K562 (cell line): ENCODE results near the gene H3-3A. TPM values are rescaled to one million over a fixed set of nuclear protein-coding genes. Genes with fewer than 3 reads are reported as not detected.
A peak's percentile ranks its signal among the peaks of the same experiment; 100 is the strongest.

ENCODE experiments used
- BRCA1 ChIP-seq, 2 experiments: fragments of 450-650 bp in 1 of 2; sonication (generic) in 1 of 2; formaldehyde crosslinking in 1 of 2; IDR thresholded peaks; 2 replicates each; pipeline versions ENCODE4 v1.5.0 to v1.6.1; 2017 to 2020; ENCODE audit warnings: mild to moderate bottlenecking in 1 of 2, missing genetic modification reagents in 1 of 2
- CHD4 ChIP-seq: fragments of 200-600 bp; sonication (generic); IDR thresholded peaks from 3 replicates; pipeline ENCODE4 v1.6.1; 2012; ENCODE audit warnings: low read depth, mild to moderate bottlenecking, mixed read lengths, low read length, inconsistent platforms; ENCODE audit not compliant: insufficient read depth, insufficient replicate concordance, poor library complexity, severe bottlenecking
- FOXA3 ChIP-seq, 2 experiments: fragments of 450-650 bp in 1 of 2; sonication (generic) in 1 of 2; formaldehyde crosslinking; IDR thresholded peaks in 1 of 2; conservative IDR thresholded peaks in 1 of 2; 2 replicates each; pipeline versions ENCODE4 v1.4.0 to v1.8.0; 2020 to 2022; ENCODE audit warnings: mild to moderate bottlenecking in 2 of 2, missing genetic modification reagents in 1 of 2
- FOXP1 ChIP-seq: sonication (generic); formaldehyde crosslinking; IDR thresholded peaks from 2 replicates; pipeline ENCODE4 v1.8.0; 2022; ENCODE audit warnings: mild to moderate bottlenecking, missing genetic modification reagents
- NFE2L1 ChIP-seq: fragments of 450-650 bp; IDR thresholded peaks from 2 replicates; pipeline ENCODE4 v1.6.1; 2016; ENCODE audit warnings: missing genetic modification characterization, low read depth, mild to moderate bottlenecking, missing compliant biosample characterization, moderate library complexity, borderline replicate concordance
- PHF20 ChIP-seq: fragments of 450-650 bp; IDR thresholded peaks from 2 replicates; pipeline ENCODE4 v1.6.1; 2018; ENCODE audit not compliant: partially characterized antibody
- POLR2AphosphoS2 ChIP-seq: IDR thresholded peaks from 2 replicates; pipeline ENCODE4 v1.6.1; 2012; ENCODE audit warnings: low read length, improper control_type of control experiment
- RBM34 ChIP-seq: fragments of 200-400 bp; formaldehyde crosslinking; IDR thresholded peaks from 2 replicates; pipeline ENCODE4 v1.6.1; 2018; ENCODE audit warnings: low read length, borderline replicate concordance; ENCODE audit not compliant: insufficient read depth
- ZNF316 ChIP-seq: fragments of 450-650 bp; IDR thresholded peaks from 2 replicates; pipeline ENCODE4 v1.6.1; 2016
- ZNF668 ChIP-seq: fragments of 250-450 bp; sonication (Bioruptor Pico); IDR thresholded peaks from 2 replicates; pipeline ENCODE4 v1.8.0; 2022; ENCODE audit warnings: mild to moderate bottlenecking, inconsistent platforms
- polyA plus RNA-seq, 8 experiments: library from polyadenylated mRNA; depleted of rRNA in 4 of 8; stranded (reverse) in 5 of 8; unstranded in 3 of 8; fragments of >200 nt; fragmentation: Nextera tagmentation in 2 of 8; fragmentation: Illumina TruSeq in 1 of 8; extraction: Ambion mirVana in 2 of 8; extraction: Trizol in 1 of 8; gene quantifications; 2 replicates each; pipeline versions ENCODE4 v1.2.1 to v1.2.3, GENCODE V29; 2011 to 2014; ENCODE audit warnings: inconsistent platforms in 1 of 8, missing spikeins in 1 of 8
- total RNA-seq, 7 experiments: library from RNA; depleted of rRNA in 6 of 7; stranded (reverse); fragments of >200 nt in 6 of 7; fragmentation: Illumina TruSeq in 2 of 7; extraction: Trizol in 2 of 7; gene quantifications; 2 replicates each; pipeline versions ENCODE4 v1.2.1 to v1.2.3, GENCODE V29; 2011 to 2021; ENCODE audit warnings: low replicate concordance in 1 of 7
- TF ChIP-seq, protein P1 (sequence below): fragments of 250-450 bp; sonication (Bioruptor Pico); IDR thresholded peaks from 2 replicates; pipeline ENCODE4 v1.4.0; 2020; ENCODE audit warnings: mild to moderate bottlenecking, moderate library complexity, borderline replicate concordance
- TF ChIP-seq, protein P2 (sequence below): sonication (generic); formaldehyde crosslinking; IDR thresholded peaks from 2 replicates; pipeline ENCODE4 v1.8.0; 2023; ENCODE audit warnings: mild to moderate bottlenecking, missing genetic modification reagents
- TF ChIP-seq, protein P3 (sequence below): sonication (generic); formaldehyde crosslinking; IDR thresholded peaks from 2 replicates; pipeline ENCODE4 v1.8.0; 2022; ENCODE audit warnings: missing genetic modification reagents, mild to moderate bottlenecking, moderate library complexity, borderline replicate concordance
- TF ChIP-seq, protein P4 (sequence below): fragments of 250-450 bp; sonication (Bioruptor Pico); IDR thresholded peaks from 2 replicates; pipeline ENCODE4 v1.5.0; 2021; ENCODE audit warnings: mild to moderate bottlenecking, moderate library complexity
- TF ChIP-seq, protein P5 (sequence below): sonication (generic); formaldehyde crosslinking; IDR thresholded peaks from 2 replicates; pipeline ENCODE4 v1.8.1; 2023; ENCODE audit warnings: mild to moderate bottlenecking, missing genetic modification reagents

Gene H3-3A
- total and polyA plus RNA-seq, 9 of the 15 experiments (the other 6 are each of a cell fraction or from before 2014, with no cell fraction given) = 426 to 1,083 (median 591) TPM

DNA sequence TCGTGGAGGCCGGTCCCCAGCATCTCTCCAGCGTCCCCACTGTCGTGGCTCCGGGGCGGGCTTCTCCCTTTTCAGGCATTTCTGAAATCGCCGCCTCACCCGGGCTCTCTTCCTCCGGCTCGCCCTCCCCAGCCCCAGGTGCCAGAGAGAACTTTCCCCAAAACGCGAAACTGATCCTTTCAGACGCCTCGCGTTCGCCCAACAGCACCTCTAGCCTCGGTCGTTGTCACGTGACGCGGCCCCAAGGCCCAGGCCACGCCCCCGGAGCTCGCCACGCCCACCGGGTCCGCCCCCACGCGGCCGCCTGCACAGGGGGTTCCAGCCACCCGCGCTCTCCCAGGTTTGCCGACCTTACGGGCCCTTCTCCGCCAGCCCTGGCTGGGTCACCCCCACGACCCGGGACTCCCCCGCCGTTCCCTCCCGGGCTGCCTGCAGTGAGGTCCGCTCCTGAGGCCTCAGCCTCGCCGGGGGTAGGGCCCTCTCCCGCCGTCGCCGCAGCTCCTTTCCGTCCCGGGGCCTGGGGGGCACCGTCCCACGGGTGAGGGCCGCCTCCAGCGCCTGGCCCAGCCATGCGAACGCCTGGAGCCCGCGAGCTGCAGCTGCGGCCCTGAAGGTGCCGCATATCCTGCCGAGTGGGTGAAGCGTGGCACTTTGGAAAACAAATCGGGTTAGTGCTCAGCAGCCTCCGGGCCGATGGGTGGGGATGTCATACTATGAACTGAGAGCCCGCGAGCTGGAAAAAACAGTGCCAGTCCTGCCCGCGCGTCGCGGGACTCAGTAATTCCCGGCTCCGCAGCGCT lies 21.0 kb downstream of the H3-3A start (continued):
- peak; percentile 85; the same call in 1 of the 2 replicates for TF ChIP-seq FOXP1 (CRISPR knock-in tag)
- no peak for TF ChIP-seq RBM34
- no peak for TF ChIP-seq BRCA1 (IDR thresholded peaks at IDR 0.05)
- TF ChIP-seq BRCA1 (CRISPR knock-in tag; IDR thresholded peaks at IDR 0.05) = no peak
- TF ChIP-seq, protein P1, sequence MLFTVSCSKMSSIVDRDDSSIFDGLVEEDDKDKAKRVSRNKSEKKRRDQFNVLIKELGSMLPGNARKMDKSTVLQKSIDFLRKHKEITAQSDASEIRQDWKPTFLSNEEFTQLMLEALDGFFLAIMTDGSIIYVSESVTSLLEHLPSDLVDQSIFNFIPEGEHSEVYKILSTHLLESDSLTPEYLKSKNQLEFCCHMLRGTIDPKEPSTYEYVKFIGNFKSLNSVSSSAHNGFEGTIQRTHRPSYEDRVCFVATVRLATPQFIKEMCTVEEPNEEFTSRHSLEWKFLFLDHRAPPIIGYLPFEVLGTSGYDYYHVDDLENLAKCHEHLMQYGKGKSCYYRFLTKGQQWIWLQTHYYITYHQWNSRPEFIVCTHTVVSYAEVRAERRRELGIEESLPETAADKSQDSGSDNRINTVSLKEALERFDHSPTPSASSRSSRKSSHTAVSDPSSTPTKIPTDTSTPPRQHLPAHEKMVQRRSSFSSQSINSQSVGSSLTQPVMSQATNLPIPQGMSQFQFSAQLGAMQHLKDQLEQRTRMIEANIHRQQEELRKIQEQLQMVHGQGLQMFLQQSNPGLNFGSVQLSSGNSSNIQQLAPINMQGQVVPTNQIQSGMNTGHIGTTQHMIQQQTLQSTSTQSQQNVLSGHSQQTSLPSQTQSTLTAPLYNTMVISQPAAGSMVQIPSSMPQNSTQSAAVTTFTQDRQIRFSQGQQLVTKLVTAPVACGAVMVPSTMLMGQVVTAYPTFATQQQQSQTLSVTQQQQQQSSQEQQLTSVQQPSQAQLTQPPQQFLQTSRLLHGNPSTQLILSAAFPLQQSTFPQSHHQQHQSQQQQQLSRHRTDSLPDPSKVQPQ (CRISPR knock-in tag) = no peak
- no peak for TF ChIP-seq CHD4
- no peak for TF ChIP-seq POLR2AphosphoS2
- no peak for TF ChIP-seq ZNF316
- TF ChIP-seq FOXA3 (CRISPR knock-in tag; conservative IDR thresholded peaks at IDR 0.05 in 1 of 2, IDR thresholded peaks at IDR 0.05 in 1 of 2) = no peak
- TF ChIP-seq PHF20 = peak; percentile 66
- TF ChIP-seq NFE2L1 (tag) = no peak
- TF ChIP-seq, protein P2, sequence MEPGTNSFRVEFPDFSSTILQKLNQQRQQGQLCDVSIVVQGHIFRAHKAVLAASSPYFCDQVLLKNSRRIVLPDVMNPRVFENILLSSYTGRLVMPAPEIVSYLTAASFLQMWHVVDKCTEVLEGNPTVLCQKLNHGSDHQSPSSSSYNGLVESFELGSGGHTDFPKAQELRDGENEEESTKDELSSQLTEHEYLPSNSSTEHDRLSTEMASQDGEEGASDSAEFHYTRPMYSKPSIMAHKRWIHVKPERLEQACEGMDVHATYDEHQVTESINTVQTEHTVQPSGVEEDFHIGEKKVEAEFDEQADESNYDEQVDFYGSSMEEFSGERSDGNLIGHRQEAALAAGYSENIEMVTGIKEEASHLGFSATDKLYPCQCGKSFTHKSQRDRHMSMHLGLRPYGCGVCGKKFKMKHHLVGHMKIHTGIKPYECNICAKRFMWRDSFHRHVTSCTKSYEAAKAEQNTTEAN = no peak
- TF ChIP-seq ZNF668 = no peak
- TF ChIP-seq, protein P3, sequence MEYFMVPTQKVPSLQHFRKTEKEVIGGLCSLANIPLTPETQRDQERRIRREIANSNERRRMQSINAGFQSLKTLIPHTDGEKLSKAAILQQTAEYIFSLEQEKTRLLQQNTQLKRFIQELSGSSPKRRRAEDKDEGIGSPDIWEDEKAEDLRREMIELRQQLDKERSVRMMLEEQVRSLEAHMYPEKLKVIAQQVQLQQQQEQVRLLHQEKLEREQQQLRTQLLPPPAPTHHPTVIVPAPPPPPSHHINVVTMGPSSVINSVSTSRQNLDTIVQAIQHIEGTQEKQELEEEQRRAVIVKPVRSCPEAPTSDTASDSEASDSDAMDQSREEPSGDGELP (CRISPR knock-in tag) = peak; percentile 75
- TF ChIP-seq, protein P4, sequence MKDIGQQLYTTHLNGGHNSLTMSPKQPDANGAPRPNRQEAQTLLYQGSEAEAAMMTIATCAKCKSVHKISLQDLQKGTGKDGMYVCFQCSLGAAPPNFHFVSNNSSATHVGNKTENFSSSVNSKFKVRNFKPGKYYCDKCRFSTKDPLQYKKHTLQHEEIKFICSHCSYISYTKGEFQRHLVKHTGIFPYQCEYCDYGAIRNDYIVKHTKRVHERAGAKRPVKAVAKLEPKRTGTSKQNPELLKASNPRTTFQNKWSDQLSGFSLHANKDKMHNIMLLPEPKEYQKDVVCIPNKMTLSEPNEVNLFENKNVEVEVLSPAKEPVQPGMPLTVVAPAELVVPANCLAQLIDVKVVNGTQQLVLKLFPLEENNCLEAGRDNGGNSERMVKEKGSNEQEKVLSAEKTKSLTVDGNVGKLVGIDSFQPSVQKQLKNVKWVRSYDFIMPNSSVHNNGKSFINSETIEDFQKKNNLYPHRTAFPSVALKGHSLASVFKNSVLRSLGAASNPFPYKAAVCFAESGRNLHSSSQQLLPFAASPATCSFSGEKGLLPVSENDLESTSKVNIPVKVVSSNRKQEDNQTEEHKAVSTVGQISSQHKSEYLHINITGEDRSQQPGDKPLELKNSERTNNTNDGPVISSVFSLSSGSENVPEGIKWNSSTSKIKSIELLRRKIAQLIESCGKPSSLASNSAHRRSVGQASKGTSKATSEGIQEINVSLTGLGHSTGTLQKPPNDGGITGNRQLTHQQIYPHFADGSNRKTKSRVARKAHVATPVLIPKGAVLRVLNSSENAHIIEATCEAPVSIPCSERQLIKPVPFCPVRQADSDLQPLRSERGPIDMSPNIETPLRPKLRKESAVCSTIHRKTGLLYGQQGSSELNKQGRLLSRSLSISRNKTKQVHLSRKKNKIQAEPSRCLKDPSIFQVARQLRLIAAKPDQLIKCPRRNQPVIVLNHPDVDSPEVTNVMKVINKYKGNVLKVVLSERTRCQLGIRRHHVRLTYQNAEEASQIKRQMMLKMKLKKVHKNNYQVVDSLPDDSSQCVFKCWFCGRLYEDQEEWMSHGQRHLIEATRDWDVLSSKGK (CRISPR knock-in tag) = no peak
- TF ChIP-seq, protein P5, sequence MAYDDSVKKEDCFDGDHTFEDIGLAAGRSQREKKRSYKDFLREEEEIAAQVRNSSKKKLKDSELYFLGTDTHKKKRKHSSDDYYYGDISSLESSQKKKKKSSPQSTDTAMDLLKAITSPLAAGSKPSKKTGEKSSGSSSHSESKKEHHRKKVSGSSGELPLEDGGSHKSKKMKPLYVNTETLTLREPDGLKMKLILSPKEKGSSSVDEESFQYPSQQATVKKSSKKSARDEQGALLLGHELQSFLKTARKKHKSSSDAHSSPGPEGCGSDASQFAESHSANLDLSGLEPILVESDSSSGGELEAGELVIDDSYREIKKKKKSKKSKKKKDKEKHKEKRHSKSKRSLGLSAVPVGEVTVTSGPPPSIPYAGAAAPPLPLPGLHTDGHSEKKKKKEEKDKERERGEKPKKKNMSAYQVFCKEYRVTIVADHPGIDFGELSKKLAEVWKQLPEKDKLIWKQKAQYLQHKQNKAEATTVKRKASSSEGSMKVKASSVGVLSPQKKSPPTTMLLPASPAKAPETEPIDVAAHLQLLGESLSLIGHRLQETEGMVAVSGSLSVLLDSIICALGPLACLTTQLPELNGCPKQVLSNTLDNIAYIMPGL (CRISPR knock-in tag) = no peak
